GM13977 (cell line): Measurements from ENCODE around the gene UBASH3A.

Experiments
- DNase-seq: peaks from one replicate; pipeline ENCODE4 v3.0.0; 2012; ENCODE audit warnings: low spot score
- in situ Hi-C: fragments of 300-500 bp; cut with MboI; formaldehyde crosslinking; loops from one replicate; pipeline ENCODE4 v1.12.0; 2022; ENCODE audit warnings: low sequenced_read_pairs, low pct_unique_long_range_greater_than_20kb, mixed read lengths, inconsistent platforms; ENCODE audit not compliant: unreplicated experiment
- TF ChIP-seq, protein P1 (sequence below): IDR thresholded peaks from 2 replicates; pipeline ENCODE4 v1.5.1; 2012; ENCODE audit warnings: mild to moderate bottlenecking, control low read depth; ENCODE audit not compliant: insufficient read depth; ENCODE audit errors: extremely low read depth, missing control alignments

UBASH3A gene, protein sequence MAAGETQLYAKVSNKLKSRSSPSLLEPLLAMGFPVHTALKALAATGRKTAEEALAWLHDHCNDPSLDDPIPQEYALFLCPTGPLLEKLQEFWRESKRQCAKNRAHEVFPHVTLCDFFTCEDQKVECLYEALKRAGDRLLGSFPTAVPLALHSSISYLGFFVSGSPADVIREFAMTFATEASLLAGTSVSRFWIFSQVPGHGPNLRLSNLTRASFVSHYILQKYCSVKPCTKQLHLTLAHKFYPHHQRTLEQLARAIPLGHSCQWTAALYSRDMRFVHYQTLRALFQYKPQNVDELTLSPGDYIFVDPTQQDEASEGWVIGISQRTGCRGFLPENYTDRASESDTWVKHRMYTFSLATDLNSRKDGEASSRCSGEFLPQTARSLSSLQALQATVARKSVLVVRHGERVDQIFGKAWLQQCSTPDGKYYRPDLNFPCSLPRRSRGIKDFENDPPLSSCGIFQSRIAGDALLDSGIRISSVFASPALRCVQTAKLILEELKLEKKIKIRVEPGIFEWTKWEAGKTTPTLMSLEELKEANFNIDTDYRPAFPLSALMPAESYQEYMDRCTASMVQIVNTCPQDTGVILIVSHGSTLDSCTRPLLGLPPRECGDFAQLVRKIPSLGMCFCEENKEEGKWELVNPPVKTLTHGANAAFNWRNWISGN

DNA sequence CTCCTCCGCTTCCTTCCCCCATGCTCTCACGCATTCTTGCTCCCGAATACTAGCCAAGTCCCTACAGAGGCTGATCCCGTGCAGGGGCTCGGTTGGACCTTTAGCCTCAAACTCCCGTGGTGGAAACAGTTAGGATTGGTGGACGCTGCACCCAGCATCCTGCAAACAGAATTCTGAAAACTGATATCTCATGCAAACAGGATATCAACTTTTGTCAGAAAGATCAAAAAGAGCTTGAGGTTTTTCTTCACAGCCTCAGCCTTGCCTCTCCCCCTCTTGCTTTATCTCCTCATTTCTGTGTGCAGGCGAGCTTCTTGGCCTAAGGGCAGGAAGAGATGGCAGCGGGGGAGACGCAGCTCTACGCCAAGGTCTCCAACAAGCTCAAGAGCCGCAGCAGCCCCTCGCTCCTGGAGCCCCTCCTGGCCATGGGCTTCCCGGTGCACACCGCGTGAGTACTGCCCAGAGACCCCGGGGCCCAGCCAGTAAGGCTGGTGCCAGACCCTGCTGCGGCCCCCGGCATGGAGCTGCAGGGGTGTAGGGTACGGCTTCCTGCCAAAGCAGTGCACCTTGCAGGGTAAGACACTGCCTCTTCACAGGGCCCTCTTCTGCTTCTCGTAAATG is at the start of gene UBASH3A:
Gene UBASH3A, plus strand, starts transcription at position 292 of the 621 bp plus-strand sequence. Its CDS starts 44 bp downstream, at position 336.
- DNase-seq: no peak

DNA sequence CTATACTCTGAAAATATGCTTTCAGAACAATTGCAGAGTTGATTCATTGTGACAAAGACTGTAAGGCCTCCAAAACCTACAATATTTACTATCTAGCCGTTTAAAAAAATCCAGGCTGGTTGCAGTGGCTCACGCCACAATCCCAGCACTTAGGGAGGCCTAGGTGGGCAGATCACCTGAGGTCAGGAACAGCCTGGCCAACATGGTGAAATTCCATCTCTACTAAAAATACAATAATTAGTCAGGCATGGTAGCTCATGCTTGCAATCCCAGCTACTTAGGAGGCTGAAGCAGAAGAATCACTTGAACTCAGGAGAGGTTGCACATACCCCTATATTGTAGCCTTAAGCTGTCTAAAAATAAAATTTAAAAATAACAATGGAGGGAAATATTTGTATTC is 47.7 kb upstream of the UBASH3A start:
- TF ChIP-seq, protein P1, sequence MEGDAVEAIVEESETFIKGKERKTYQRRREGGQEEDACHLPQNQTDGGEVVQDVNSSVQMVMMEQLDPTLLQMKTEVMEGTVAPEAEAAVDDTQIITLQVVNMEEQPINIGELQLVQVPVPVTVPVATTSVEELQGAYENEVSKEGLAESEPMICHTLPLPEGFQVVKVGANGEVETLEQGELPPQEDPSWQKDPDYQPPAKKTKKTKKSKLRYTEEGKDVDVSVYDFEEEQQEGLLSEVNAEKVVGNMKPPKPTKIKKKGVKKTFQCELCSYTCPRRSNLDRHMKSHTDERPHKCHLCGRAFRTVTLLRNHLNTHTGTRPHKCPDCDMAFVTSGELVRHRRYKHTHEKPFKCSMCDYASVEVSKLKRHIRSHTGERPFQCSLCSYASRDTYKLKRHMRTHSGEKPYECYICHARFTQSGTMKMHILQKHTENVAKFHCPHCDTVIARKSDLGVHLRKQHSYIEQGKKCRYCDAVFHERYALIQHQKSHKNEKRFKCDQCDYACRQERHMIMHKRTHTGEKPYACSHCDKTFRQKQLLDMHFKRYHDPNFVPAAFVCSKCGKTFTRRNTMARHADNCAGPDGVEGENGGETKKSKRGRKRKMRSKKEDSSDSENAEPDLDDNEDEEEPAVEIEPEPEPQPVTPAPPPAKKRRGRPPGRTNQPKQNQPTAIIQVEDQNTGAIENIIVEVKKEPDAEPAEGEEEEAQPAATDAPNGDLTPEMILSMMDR: no peak
- in situ Hi-C loops: no loop called here
- DNase-seq: no peak

More for the DNA sequence above, at the start of gene UBASH3A:
- in situ Hi-C loops: no loop called here
- TF ChIP-seq, protein P1: no peak

DNA sequence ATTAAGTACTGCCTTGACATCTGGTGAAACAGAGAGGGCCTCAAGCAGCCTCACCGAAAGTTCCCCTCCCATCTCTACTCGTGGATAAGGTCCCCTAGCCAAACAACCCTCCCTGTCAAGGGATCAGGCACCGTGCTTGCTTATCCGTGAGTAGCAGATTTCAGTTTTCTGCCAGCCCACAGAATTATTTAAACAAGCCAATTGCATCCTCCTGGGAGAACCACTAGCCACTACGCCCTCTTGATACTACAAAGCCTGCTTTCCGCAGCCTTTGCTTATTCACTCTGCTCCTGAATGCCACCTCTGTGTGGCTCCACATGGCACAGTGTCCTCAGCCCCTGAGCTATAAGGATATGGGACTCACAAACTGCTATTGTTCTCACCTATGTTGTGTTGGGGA is 47.1 kb upstream of the UBASH3A start:
- in situ Hi-C loops: no loop called here

DNA sequence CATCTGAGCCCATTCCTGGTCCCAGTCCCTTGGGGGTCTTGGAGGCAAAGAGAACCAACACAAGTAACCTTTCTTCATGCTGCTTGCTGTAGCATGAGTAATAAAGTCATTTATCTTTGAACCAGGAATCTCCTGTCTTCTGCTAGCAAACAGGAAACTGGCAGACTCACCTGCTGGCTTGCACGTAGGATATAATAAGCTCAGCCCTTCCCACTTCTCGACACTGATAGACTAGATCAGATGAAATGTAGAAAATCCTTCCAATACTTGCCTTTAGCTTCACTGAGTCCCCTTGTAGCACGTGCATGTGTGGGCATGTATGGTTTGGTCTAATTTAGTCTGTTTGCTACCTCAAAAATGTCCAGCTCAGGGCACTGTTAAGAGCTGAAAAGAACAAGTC is 46.4 kb upstream of the UBASH3A start:
- TF ChIP-seq, protein P1: no peak
- DNase-seq: no peak
- in situ Hi-C loops: no loop called here

More for the DNA sequence above, 47.1 kb upstream of the UBASH3A start:
- TF ChIP-seq, protein P1: no peak
- DNase-seq: no peak

DNA sequence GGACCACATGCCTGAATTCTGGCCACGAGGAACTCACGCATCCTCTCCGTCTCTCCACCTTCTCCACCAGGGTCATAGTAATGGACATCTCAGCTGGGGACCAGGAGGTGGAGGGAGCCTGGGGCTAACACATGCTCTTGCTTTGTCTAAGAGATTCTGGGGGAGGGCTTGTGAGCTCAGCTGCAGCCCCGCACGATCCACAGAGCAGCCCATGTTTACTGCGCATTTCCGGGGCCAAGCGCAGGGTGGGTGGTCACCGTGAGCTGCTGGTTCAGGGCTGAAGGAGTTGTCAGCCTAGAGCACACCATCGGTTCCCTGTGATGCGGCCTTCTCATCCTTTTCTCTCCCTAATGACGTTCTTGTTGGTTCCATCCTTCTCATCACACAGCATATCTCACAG is 45.4 kb upstream of the UBASH3A start:
- DNase-seq: no peak
- TF ChIP-seq, protein P1: no peak
- in situ Hi-C loops: no loop called here

DNA sequence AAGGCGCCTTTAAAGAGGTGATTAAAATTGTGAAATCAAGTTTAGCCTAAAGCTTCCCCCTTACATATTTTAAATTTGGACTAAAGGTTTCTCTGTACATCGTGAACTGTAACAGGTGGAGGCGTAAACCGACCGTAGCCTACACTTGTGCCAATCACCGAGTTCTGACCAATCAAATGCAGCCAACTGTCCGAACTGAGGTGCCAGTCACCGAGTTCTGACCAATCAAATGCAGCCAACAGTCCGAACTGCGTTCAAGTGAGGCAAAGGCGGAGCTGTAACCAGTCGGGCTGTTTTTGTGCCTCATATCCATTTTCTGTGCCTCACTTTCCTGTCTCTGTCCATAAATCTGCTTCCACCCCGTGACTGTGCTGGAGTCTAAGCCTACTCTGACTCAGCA is 44.8 kb upstream of the UBASH3A start:
- DNase-seq: no peak
- TF ChIP-seq, protein P1: no peak
- in situ Hi-C loops: no loop called here
